Neural crest cell (in vitro differentiated cells): ENCODE data around the gene NEK7. TPM values are rescaled to one million over a fixed set of nuclear protein-coding genes. Genes with fewer than 3 reads are reported as not detected.

Experiments used
- DNase-seq: peaks from one replicate; pipeline ENCODE4 v3.0.0; 2021; ENCODE audit warnings: low read depth, mixed read lengths, low spot score
- H3K27ac Mint-ChIP-seq: one replicate; pipeline ENCODE4 v1.8.0; 2021; ENCODE audit warnings: mild to moderate bottlenecking, mixed read lengths; ENCODE audit not compliant: unreplicated experiment
- H3K27me3 Mint-ChIP-seq: 2 replicates; pipeline ENCODE4 v1.8.0; 2021; ENCODE audit warnings: low read depth, mild to moderate bottlenecking, mixed read lengths
- H3K36me3 Mint-ChIP-seq: 2 replicates; pipeline ENCODE4 v1.8.0; 2021; ENCODE audit warnings: low read depth, mild to moderate bottlenecking, mixed read lengths
- H3K4me1 Mint-ChIP-seq: 2 replicates; pipeline ENCODE4 v1.8.0; 2021; ENCODE audit warnings: mixed read lengths
- H3K4me3 Mint-ChIP-seq: one replicate; pipeline ENCODE4 v1.8.0; 2021; ENCODE audit warnings: mild to moderate bottlenecking, mixed read lengths
- H3K9me3 Mint-ChIP-seq: 2 replicates; pipeline ENCODE4 v1.8.0; 2021; ENCODE audit warnings: mixed read lengths
- CTCF ChIP-seq: fragments of 200-600 bp; sonication (generic); conservative IDR thresholded peaks from 2 replicates; pipeline ENCODE4 v1.5.0; 2021; ENCODE audit warnings: antibody characterized with exemption, mild to moderate bottlenecking
- total RNA-seq: library from RNA; stranded (reverse); gene quantifications from 2 replicates; pipeline ENCODE4 v1.2.1, GENCODE V29; 2021

Gene NEK7
- total RNA-seq, 1 donor from 2014 or later = 12.5 TPM

- H3K36me3 Mint-ChIP-seq = no peaks in the 10 kb centered on the region
- no peaks in the 10 kb centered on the region for H3K27me3 Mint-ChIP-seq
- no peak overlapping the region for H3K4me3 Mint-ChIP-seq
- TF ChIP-seq CTCF = no peak
- no peak overlapping the region for H3K27ac Mint-ChIP-seq
- no peaks in the 10 kb centered on the region for H3K4me1 Mint-ChIP-seq
- no peaks in the 10 kb centered on the region for H3K9me3 Mint-ChIP-seq
- DNase-seq = no peak
These were observed 114.7 kb downstream of the NEK7 start for GRCh38 chr1:198271467-198271866.

GRCh38 chr1:198272492-198272891 lies 115.7 kb downstream of the NEK7 start:
- Mint-ChIP-seq H3K4me3 (no peak overlapping the region), H3K36me3 (no peaks in the 10 kb centered on the region), H3K27me3 (no peaks in the 10 kb centered on the region), H3K4me1 (no peaks in the 10 kb centered on the region), H3K27ac (no peak overlapping the region), H3K9me3 (no peaks in the 10 kb centered on the region)
- no peak for TF ChIP-seq CTCF
- no peak for DNase-seq

GRCh38 chr1:198273748-198274295 lies 117.0 kb downstream of the NEK7 start:
- DNase-seq = no peak
- Mint-ChIP-seq H3K4me1 (no peaks in the 10 kb centered on the region), H3K9me3 (no peaks in the 10 kb centered on the region)

GRCh38 chr1:198275597-198275996 lies 118.8 kb downstream of the NEK7 start:
- Mint-ChIP-seq H3K4me1 (no peaks in the 10 kb centered on the region), H3K4me3 (no peak overlapping the region), H3K27me3 (no peaks in the 10 kb centered on the region), H3K36me3 (no peaks in the 10 kb centered on the region), H3K27ac (no peak overlapping the region), H3K9me3 (no peaks in the 10 kb centered on the region)
- no peak for TF ChIP-seq CTCF
- DNase-seq = no peak

More at GRCh38 chr1:198273748-198274295, 117.0 kb downstream of the NEK7 start:
- TF ChIP-seq CTCF = no peak
- no peaks in the 10 kb centered on the region for H3K27me3 Mint-ChIP-seq
- no peak overlapping the region for H3K27ac Mint-ChIP-seq
- no peaks in the 10 kb centered on the region for H3K36me3 Mint-ChIP-seq
- H3K4me3 Mint-ChIP-seq = no peak overlapping the region

GRCh38 chr1:198276241-198276640 lies 119.4 kb downstream of the NEK7 start:
- Mint-ChIP-seq H3K27me3 (no peaks in the 10 kb centered on the region), H3K36me3 (no peaks in the 10 kb centered on the region), H3K9me3 (no peaks in the 10 kb centered on the region), H3K4me1 (no peaks in the 10 kb centered on the region), H3K27ac (no peak overlapping the region), H3K4me3 (no peak overlapping the region)
- no peak for DNase-seq
- no peak for TF ChIP-seq CTCF
